Fibroblast of skin of abdomen (primary cell): ENCODE measurements around the gene DYNC1H1.
"Not testable (repeated sequence)": the region's sequence is repeated elsewhere in the genome, so short reads cannot be mapped to it uniquely, and the experiment has no call there.

Source experiments
- DNase-seq: peaks from one replicate; pipeline ENCODE4 v3.0.0-alpha.2; 2013

DYNC1H1 gene

GRCh38 chr14:101965770-101966722 is 1.7 kb downstream of the DYNC1H1 start:
- DNase-seq: no peak

GRCh38 chr14:101966742-101967141 is 2.4 kb downstream of the DYNC1H1 start:
- DNase-seq: no peak

- DNase-seq: no peak
Measured at GRCh38 chr14:101968186-101968585, 3.8 kb downstream of the DYNC1H1 start.

- DNase-seq: no peak
Measured at GRCh38 chr14:101969481-101969880, 5.1 kb downstream of the DYNC1H1 start.

- DNase-seq: no peak
Measured at GRCh38 chr14:101970830-101971400, 6.5 kb downstream of the DYNC1H1 start.

- not testable (repeated sequence) for DNase-seq
Measured at GRCh38 chr14:101971458-101971857, 7.1 kb downstream of the DYNC1H1 start.

- peak; percentile 99 for DNase-seq
Measured at GRCh38 chr14:101972126-101972866, 7.9 kb downstream of the DYNC1H1 start.

- no peak for DNase-seq
Measured at GRCh38 chr14:101973356-101973755, 9.0 kb downstream of the DYNC1H1 start.

- DNase-seq: no peak
Measured at GRCh38 chr14:101975231-101975630, 10.9 kb downstream of the DYNC1H1 start.

- no peak for DNase-seq
Measured at GRCh38 chr14:101977311-101978071, 13.1 kb downstream of the DYNC1H1 start.

GRCh38 chr14:101979666-101980065 is 15.3 kb downstream of the DYNC1H1 start:
- DNase-seq: no peak

- no peak for DNase-seq
Measured at GRCh38 chr14:101980251-101980650, 15.9 kb downstream of the DYNC1H1 start.

GRCh38 chr14:101980700-101981099 is 16.3 kb downstream of the DYNC1H1 start:
- DNase-seq: peak; percentile 97

GRCh38 chr14:101982621-101983020 is 18.2 kb downstream of the DYNC1H1 start:
- DNase-seq: no peak

GRCh38 chr14:101984831-101985230 is 20.5 kb downstream of the DYNC1H1 start:
- not testable (repeated sequence) for DNase-seq

- DNase-seq: no peak
Measured at GRCh38 chr14:101985957-101986356, 21.6 kb downstream of the DYNC1H1 start.

GRCh38 chr14:101986953-101987352 is 22.6 kb downstream of the DYNC1H1 start:
- DNase-seq: no peak

GRCh38 chr14:101988377-101988776 is 24.0 kb downstream of the DYNC1H1 start:
- DNase-seq: no peak

- DNase-seq: no peak
Measured at GRCh38 chr14:101991352-101991751, 27.0 kb downstream of the DYNC1H1 start.

GRCh38 chr14:101992708-101993107 is 28.3 kb downstream of the DYNC1H1 start:
- DNase-seq: no peak

- no peak for DNase-seq
Measured at GRCh38 chr14:101997429-101998336, 33.3 kb downstream of the DYNC1H1 start.
